Activated CD4-positive, CD25-positive, alpha-beta regulatory T cell treated with anti-CD3 and anti-CD28 coated beads, Interleukin-2, amount 50 U/mL, for 72 hours (primary cell): Measurements from ENCODE around the gene CST7.

Source experiments
- DNase-seq: peaks from one replicate; pipeline ENCODE4 v3.0.0; 2021

The CST7 gene

DNA sequence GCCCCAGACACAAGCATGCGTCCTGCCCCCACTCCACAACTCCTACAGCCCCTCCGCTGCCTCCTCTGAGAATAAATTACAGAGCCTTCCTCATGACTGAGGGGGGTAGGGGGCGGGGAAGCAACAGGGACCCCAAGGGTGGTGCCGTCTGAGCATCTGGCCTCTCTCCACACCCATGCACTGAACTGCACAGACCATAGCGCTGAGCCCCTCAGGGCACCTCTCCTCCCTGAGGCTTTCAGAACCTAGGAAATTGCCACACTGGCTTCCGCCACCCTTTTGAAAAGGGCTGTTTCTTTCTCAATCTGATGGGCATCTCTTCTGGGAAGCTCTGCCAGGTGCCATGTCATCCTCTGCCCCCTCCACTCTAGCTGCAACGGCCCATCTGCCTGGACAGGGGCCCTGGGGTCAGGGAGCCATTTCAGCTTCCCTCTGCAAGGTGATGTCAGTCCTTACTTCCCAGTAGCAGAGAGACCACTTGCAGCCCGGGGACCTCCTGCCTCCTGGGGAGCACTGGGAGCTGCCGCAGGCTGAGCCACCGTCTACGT is 2.5 kb downstream of the CST7 start:
- DNase-seq = no peak

DNA sequence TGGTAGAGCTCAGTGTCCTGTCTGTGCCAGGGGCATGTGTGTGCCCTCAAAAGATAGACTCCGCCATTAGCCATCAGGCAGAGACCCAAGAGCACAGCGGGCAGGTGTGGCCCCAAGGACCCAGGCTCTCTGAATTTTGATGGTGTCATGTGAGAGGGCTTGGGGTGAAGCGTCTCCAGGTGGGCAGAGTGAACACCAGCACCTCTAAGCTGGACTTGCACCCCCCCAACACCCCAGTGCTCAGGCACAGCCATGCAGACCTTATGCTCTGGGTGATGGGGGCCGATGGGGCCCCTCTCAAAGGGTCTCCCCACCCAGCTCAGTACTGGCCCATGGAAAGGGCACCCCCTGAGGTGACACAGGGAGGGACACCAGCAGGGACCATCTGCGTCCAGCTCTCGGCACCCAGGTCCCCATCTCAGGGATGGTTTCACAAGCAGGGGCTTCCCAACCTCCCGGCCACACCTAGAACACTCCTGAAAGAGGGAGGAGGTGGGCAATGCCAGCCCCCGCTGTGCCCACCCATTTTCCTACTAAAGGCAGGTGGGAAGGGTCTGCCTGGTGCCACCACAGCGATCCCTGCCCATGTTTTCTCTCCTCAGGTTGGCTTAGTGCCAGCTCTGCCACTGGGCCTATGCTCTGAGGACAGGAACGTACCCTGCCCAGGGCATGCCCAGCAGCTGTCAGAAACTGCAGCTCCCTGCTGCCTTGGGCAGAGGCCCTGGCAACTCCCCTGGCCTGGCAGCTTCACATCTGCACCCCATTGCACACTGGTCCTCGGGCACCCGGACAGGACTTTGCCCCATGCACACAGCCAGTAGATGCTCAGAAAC is 3.5 kb downstream of the CST7 start:
- no peak for DNase-seq

DNA sequence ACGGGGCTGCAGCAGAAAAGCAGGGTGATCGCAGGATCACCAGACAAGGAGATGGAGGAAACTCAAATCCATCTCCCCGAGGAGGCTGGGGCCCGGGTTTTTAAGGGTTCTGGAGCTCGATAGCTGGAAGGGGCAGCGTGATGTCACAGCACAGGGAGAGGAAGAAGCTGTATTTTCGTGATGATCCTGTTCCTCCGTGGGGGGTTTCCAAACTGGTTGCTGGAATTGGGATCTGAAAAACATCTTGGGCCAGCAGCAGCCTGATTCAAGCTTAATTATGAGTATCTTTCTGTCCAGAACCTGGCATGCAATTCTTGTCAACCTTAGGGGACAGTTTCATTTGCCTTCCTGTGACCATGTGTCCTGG is 4.1 kb downstream of the CST7 start:
- no peak for DNase-seq

DNA sequence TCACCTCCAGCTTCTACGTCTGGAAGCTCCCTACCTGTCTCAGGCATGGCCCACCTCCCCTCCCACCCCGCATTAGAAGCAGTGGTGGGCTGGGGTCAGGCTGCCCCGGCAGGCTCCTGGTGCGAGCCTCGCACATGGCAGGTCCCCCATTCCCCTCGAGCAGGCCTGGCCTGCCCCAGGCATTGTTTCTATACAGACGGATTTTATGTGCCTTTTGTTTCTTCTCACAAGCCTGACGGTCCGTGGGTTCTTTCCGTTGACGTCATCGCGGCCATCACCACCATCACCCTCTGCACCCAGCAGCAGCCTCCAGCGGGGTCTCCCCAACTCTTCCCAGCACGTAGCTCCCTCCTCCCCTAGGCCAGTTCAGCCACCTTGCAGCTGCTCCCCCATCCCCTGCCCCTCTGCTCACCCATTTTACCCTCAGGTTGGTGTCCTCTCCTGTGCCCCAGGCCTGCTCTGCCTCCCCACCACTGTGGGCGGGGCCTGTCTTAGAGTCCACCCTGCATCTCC is 4.6 kb downstream of the CST7 start:
- DNase-seq = no peak

DNA sequence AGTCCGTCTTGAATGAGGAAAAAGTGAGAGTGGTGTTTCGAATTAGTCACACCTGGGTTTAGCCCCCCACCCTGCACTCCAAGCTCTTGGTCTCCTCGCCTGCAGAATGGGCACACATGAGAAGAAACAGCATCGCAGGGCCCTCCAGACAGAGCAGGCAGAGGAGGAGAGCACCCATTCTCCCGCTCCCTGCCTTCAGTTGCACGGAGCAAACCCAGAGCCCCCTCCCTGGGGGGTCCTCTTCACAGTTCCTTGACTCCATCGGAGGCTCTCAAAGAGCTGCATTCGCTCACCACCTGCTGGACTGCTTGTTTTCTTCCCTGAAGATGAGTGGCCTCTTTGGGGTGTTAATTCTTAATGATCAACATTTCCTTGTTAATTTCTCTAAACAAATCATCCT is 5.1 kb downstream of the CST7 start:
- no peak for DNase-seq

DNA sequence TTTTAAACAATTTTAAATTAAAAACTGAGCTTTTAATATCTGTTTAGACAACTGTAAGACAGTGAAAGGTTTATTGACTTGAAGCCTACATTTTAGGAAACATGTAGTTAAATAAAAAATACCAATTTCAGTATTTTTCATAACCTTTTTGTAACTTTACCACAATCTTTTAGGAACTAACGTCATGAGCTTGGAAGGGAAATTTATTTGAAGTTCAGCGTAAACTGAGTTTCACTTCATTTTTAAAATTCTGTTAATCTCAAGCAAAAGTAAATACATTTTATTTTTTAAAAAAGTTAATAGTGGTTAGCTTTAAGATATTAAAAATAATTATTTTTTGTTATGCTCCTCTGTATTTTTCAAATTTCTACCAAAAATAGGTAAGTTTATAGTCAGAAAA is 5.5 kb downstream of the CST7 start:
- no peak for DNase-seq

GRCh38 chr20:24955045-24955444 is 6.0 kb downstream of the CST7 start:
- DNase-seq = no peak

GRCh38 chr20:24956001-24956841 is 7.2 kb downstream of the CST7 start:
- DNase-seq = no peak

- no peak for DNase-seq
Measured at GRCh38 chr20:24957326-24958016, 8.4 kb downstream of the CST7 start.

DNA sequence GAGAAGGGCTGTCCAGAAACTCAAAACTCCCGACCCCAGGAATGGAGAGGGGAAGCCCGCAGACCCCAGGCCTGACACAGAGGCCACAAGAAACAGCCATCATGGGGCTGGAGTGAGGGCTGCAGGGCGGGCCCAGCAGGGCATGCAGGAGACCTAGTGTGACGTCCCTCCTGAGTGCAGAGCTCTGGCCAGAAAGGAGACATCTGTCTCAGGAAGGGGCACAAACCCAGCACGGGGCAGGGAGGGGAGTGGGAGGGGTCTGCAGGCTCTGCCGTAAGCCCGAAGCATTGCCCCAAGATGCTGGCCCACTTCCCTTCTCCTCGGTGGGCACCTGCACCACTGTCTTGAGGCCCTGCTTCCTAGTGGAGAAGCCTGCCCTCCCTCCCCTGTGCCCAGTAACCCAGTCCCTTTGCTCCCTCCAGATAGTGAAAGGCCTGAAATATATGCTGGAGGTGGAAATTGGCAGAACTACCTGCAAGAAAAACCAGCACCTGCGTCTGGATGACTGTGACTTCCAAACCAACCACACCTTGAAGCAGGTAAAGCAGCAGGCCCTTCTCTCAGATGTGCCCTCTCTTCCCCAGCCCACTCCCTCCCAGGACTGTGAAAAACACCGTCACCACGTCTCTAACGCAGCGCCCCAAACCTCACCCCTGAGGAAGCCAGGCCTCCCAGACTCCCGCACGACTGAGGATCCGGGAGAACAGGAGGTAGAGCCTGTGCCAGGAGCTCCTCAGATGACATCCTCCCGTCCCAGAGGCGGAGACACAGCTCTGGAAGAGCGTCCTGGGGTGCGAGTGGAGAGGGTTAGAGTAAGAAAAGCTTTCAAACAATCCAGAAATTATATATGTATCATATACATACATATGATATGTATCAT is 9.7 kb downstream of the CST7 start:
- DNase-seq = no peak

GRCh38 chr20:24959591-24960301 is 10.7 kb downstream of the CST7 start:
- DNase-seq = no peak

- no peak for DNase-seq
Measured at GRCh38 chr20:24960302-24960801, 11.3 kb downstream of the CST7 start.

DNA sequence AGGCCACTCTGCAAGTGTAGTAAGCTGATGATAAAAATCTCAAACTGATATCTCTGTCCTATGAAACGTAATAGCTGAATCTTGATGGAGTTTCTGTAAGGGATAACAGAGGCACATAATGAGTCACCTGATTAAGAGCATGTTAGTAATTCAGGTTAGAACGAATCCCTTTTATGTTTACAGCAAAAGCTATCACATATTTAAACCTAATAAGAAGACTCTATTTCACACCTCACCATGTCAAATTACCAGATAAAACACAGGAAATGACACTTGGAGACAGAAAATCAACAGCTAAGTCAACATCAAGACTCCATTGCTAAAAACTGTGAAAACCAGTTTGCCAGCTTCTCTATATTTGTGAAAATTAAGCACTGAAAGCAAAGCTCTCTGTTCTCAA is 11.8 kb downstream of the CST7 start:
- no peak for DNase-seq

DNA sequence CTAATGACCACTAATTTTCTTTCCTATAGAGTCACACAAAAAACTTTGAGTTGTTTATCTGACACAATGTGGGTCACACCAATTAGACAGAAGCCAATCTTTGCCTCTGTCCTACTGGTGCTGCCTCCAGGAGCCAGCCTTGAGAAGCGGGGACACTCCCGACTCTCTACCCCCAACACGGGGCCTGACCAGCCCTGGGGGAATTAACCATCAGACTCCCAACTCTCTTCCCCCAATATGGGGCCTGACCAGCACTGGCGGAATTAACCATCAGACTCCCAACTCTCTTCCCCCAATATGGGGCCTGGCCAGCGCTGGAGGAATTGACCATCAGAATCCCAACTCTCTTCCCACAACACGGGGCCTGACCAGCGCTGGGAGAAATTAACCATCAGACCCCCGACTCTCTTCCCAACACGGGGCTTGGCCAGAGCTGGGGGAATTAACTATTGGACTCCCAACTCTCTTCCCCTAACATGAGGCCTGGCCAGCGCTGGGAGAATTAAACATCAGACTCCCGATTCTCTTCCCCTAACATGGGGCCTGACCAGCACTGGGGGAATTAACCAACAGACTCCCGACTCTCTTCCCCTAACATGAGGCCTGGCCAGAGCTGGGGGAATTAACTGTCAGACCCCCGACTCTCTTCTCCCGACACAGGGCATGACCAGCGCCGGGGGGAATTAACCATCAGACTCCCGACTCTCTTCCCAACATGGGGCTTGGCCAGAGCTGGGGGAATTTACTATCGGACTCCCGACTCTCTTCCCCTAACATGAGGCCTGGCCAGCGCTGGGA is 12.5 kb downstream of the CST7 start:
- no peak for DNase-seq

DNA sequence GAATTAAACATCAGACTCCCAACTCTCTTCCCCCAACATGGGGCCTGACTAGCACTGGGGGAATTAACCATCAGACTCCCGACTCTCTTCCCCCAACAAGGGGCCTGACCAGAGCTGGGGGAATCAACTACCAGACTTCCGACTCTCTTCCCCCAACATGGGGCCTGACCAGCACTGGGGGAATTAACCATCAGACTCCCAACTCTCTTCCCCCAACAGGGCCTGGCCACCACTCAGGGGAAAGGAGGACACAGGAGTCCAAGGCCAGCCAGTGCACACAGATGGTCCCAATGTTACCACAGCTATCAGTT is 13.1 kb downstream of the CST7 start:
- DNase-seq = no peak

DNA sequence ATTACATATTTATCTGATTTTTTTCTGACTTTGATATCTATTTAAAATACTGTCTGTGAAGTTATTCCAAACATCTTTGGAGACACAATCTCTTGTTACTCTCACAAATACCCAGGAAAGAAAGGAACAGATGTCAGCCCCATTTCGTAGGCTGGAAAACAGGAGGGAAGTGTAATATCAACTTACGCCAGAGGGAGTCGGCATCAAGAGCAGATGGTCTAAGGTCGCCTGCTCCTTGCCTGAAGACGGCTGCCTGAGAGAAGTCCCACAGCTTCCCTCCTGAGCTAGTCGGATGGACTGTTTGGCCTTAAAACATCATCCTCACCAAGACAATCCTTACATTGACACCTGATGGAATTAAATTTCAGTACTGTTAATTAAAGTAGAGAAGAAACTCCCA is 13.4 kb downstream of the CST7 start:
- no peak for DNase-seq

- DNase-seq = no peak
Measured at GRCh38 chr20:24963672-24964505, 14.8 kb downstream of the CST7 start.

- no peak for DNase-seq
Measured at GRCh38 chr20:24964506-24964840, 15.4 kb downstream of the CST7 start.

GRCh38 chr20:24965065-24965919 is 16.2 kb downstream of the CST7 start:
- no peak for DNase-seq
